Measurements from ENCODE around the gene LHB. TPM values are rescaled to one million over a fixed set of nuclear protein-coding genes. Genes with fewer than 3 reads are reported as not detected.
"Not testable (repeated sequence)": the region's sequence is repeated elsewhere in the genome, so short reads cannot be mapped to it uniquely, and the experiment has no call there.

Gene LHB
- not detected for total RNA-seq (ENCODE audit: insufficient read depth, low replicate concordance)

- DNase-seq (ENCODE audit: low spot score), result no peak
Measured at GRCh38 chr19:49017041-49017665, at the start of gene LHB. LHB (minus strand) TSS chr19:49017091; CDS start chr19:49017081, 10 bp downstream.

GRCh38 chr19:49065905-49066512 lies 49.1 kb upstream of the LHB start:
- DNase-seq (ENCODE audit: low spot score), result no peak

GRCh38 chr19:49064768-49065611 lies 48.1 kb upstream of the LHB start, which contains the start of gene NTF4:
NTF4 (minus strand) TSS chr19:49064818; CDS start chr19:49061997, 2,821 bp downstream.
- DNase-seq (ENCODE audit: low spot score), result peak; percentile 64

GRCh38 chr19:49064029-49064629 lies 47.2 kb upstream of the LHB start:
- DNase-seq (ENCODE audit: low spot score), result peak; percentile 61

- DNase-seq (ENCODE audit: low spot score), result no peak
Measured at GRCh38 chr19:49061445-49061844, 44.6 kb upstream of the LHB start.

GRCh38 chr19:49061000-49061399 lies 44.1 kb upstream of the LHB start:
- DNase-seq (ENCODE audit: low spot score), result no peak

GRCh38 chr19:49059053-49059452 lies 42.2 kb upstream of the LHB start:
- no peak for DNase-seq (ENCODE audit: low spot score)

GRCh38 chr19:49058562-49058961 lies 41.7 kb upstream of the LHB start:
- no peak for DNase-seq (ENCODE audit: low spot score)

- DNase-seq (ENCODE audit: low spot score), result peak; percentile 68
Measured at GRCh38 chr19:49057636-49058234, 40.8 kb upstream of the LHB start, which contains the start of gene CGB7. CGB7 (minus strand) TSS chr19:49057749; CDS start chr19:49055375, 2,374 bp downstream.

- not testable (repeated sequence) for DNase-seq (ENCODE audit: low spot score)
Measured at GRCh38 chr19:49056902-49057596, 40.2 kb upstream of the LHB start.

GRCh38 chr19:49056101-49056901 lies 39.4 kb upstream of the LHB start:
- DNase-seq (ENCODE audit: low spot score), result peak; percentile 36

GRCh38 chr19:49050376-49051033 lies 33.6 kb upstream of the LHB start:
- DNase-seq (ENCODE audit: low spot score), result not testable (repeated sequence)

GRCh38 chr19:49049834-49050233 lies 32.9 kb upstream of the LHB start:
- not testable (repeated sequence) for DNase-seq (ENCODE audit: low spot score)

GRCh38 chr19:49049011-49049410 lies 32.1 kb upstream of the LHB start, which contains the start of gene CGB8:
CGB8 (minus strand) TSS chr19:49049111; CDS start chr19:49048739, 372 bp downstream.
- DNase-seq (ENCODE audit: low spot score), result not testable (repeated sequence)

GRCh38 chr19:49043548-49043947 lies 26.7 kb upstream of the LHB start, which contains the start of gene CGB5:
CGB5 (plus strand) TSS chr19:49043848; CDS start chr19:49044210, 362 bp downstream.
- not testable (repeated sequence) for DNase-seq (ENCODE audit: low spot score)

- not testable (repeated sequence) for DNase-seq (ENCODE audit: low spot score)
Measured at GRCh38 chr19:49042666-49043065, 25.8 kb upstream of the LHB start.

- no peak for DNase-seq (ENCODE audit: low spot score)
Measured at GRCh38 chr19:49042177-49042576, 25.3 kb upstream of the LHB start.

- not testable (repeated sequence) for DNase-seq (ENCODE audit: low spot score)
Measured at GRCh38 chr19:49039736-49040135, 22.8 kb upstream of the LHB start.

Measured in umbilical cord (tissue), 2 donors.